A673 (cell line): ENCODE results near the gene ERO1B. TPM values are rescaled to one million over a fixed set of nuclear protein-coding genes. Genes with fewer than 3 reads are reported as not detected.

Experiments
- BruUV-seq: library from RNA; stranded (reverse); fragments of 400-500 nt; replicated peaks from 2 replicates; lab custom pipeline; 2021; lab: Mats Ljungman, UMichigan
- CTCF ChIA-PET: fragments of 300-600 bp; sonication (Branson Sonifier 250); formaldehyde crosslinking; loops from one replicate; lab custom pipeline; 2022; ENCODE audit warnings: antibody characterized with exemption; lab: Charles Lee
- POLR2A ChIA-PET: fragments of 300-600 bp; sonication (Branson Sonifier 250); formaldehyde crosslinking; loops from one replicate; lab custom pipeline; 2022; ENCODE audit warnings: antibody characterized with exemption; ENCODE audit not compliant: low non-redundant PET; lab: Charles Lee
- DNase-seq: peaks from one replicate; pipeline ENCODE4 v3.0.0-alpha.2; 2015; ENCODE audit warnings: low spot score
- H3K27ac ChIP-seq: fragments of 200-600 bp; sonication (generic); 2 replicates; pipeline ENCODE4 v1.5.1; 2016; ENCODE audit warnings: mixed run types, low read depth, mild to moderate bottlenecking, mixed read lengths, antibody characterized with exemption, low read length; ENCODE audit not compliant: poor library complexity, severe bottlenecking
- H3K27me3 ChIP-seq: fragments of 200-600 bp; sonication (generic); replicated peaks from 2 replicates; pipeline ENCODE4 v1.6.1; 2017; ENCODE audit warnings: mixed run types, low read depth, mild to moderate bottlenecking, mixed read lengths, antibody characterized with exemption, low read length; ENCODE audit not compliant: insufficient read depth, poor library complexity
- H3K36me3 ChIP-seq: fragments of 200-600 bp; sonication (generic); 2 replicates; pipeline ENCODE4 v1.6.1; 2016; ENCODE audit warnings: mixed run types, mild to moderate bottlenecking, mixed read lengths, antibody characterized with exemption, low read length; ENCODE audit not compliant: insufficient read depth, poor library complexity, severe bottlenecking
- H3K4me1 ChIP-seq: fragments of 200-600 bp; sonication (generic); 2 replicates; pipeline ENCODE4 v1.6.1; 2017; ENCODE audit warnings: mixed run types, mild to moderate bottlenecking, mixed read lengths, antibody characterized with exemption, low read length; ENCODE audit not compliant: insufficient read depth, poor library complexity, severe bottlenecking
- H3K4me3 ChIP-seq: fragments of 200-600 bp; sonication (generic); 2 replicates; pipeline ENCODE4 v1.5.1; 2016; ENCODE audit warnings: low read depth, mixed run types, mild to moderate bottlenecking, mixed read lengths, low read length; ENCODE audit not compliant: poor library complexity, severe bottlenecking
- H3K9me3 ChIP-seq: fragments of 200-600 bp; sonication (generic); 2 replicates; pipeline ENCODE4 v1.6.1; 2016; ENCODE audit warnings: mixed run types, low read depth, mild to moderate bottlenecking, mixed read lengths, antibody characterized with exemption, low read length; ENCODE audit not compliant: poor library complexity, severe bottlenecking
- CTCF ChIP-seq: fragments of 300-800, 200-600 bp; sonication (generic); conservative IDR thresholded peaks from 2 replicates; pipeline ENCODE4 v1.5.1; 2017; ENCODE audit warnings: low read depth, mild to moderate bottlenecking, antibody characterized with exemption, low read length, moderate library complexity, mixed read lengths
- EZH2 ChIP-seq: fragments of 200-600 bp; sonication (generic); IDR thresholded peaks from 2 replicates; pipeline ENCODE4 v1.6.1; 2017; ENCODE audit warnings: borderline replicate concordance, low read depth, mild to moderate bottlenecking, mixed read lengths, antibody characterized with exemption, low read length; ENCODE audit not compliant: poor library complexity, severe bottlenecking
- intact Hi-C: fragments of 100-400 bp; cut with micrococcal nuclease; formaldehyde crosslinking; loops from one replicate; pipeline ENCODE4 v1.10.0; 2022; ENCODE audit not compliant: unreplicated experiment
- total RNA-seq: library from RNA; stranded (reverse); gene quantifications from 2 replicates; pipeline ENCODE4 v1.2.3, GENCODE V29; 2021

ERO1B gene
- total RNA-seq, 1 experiment from 2014 or later: 3.4 TPM

GRCh38 chr1:236251587-236251986, 30.2 kb downstream of the ERO1B start:
- intact Hi-C loops: no loop called here
- BruUV-seq: no TSS peak
- POLR2A ChIA-PET: no interaction called here

GRCh38 chr1:236247286-236247685, 34.5 kb downstream of the ERO1B start:
- DNase-seq: no peak
- Histone ChIP-seq H3K27ac (no peak overlapping the region), H3K4me3 (no peak overlapping the region), H3K27me3 (no peaks in the 10 kb centered on the region), H3K36me3 (no peaks in the 10 kb centered on the region), H3K9me3 (no peaks in the 10 kb centered on the region), H3K4me1 (no peaks in the 10 kb centered on the region)
- no TSS peak for BruUV-seq
- POLR2A ChIA-PET: no interaction called here
- TF ChIP-seq EZH2: no peak
- TF ChIP-seq CTCF: no peak
- intact Hi-C loops: no loop called here
- CTCF ChIA-PET: no interaction called here

More at GRCh38 chr1:236251587-236251986, 30.2 kb downstream of the ERO1B start:
- Histone ChIP-seq H3K36me3 (no peaks in the 10 kb centered on the region), H3K4me3 (no peak overlapping the region), H3K9me3 (no peaks in the 10 kb centered on the region), H3K4me1 (no peaks in the 10 kb centered on the region), H3K27ac (no peak overlapping the region), H3K27me3 (no peaks in the 10 kb centered on the region)
- CTCF ChIA-PET: no interaction called here
- DNase-seq: no peak
- TF ChIP-seq EZH2: no peak
- no peak for TF ChIP-seq CTCF

- TF ChIP-seq EZH2 (no peak), CTCF (no peak)
- H3K36me3 ChIP-seq: no peaks in the 10 kb centered on the region
Measured at GRCh38 chr1:236242568-236242967, 39.2 kb downstream of the ERO1B start.

More at GRCh38 chr1:236242568-236242967, 39.2 kb downstream of the ERO1B start:
- DNase-seq: no peak
- intact Hi-C loops: no loop called here
- no peaks in the 10 kb centered on the region for H3K4me1 ChIP-seq
- ChIA-PET POLR2A (no interaction called here), CTCF (no interaction called here)
- H3K9me3 ChIP-seq: no peaks in the 10 kb centered on the region
- no peak overlapping the region for H3K27ac ChIP-seq
- no TSS peak for BruUV-seq
- no peak overlapping the region for H3K4me3 ChIP-seq
- no peaks in the 10 kb centered on the region for H3K27me3 ChIP-seq
